Activated CD4-positive, CD25-positive, alpha-beta regulatory T cell (primary cell): ENCODE data around the gene FTL.

ENCODE experiments used
- DNase-seq, 4 experiments: peaks; one replicate each; lab custom pipeline; 2025; lab: John Stamatoyannopoulos, UW

The FTL gene

GRCh38 chr19:48945817-48946216, 19.3 kb upstream of the FTL start:
- DNase-seq, result no peak

- no peak for DNase-seq
These were observed 18.4 kb upstream of the FTL start for GRCh38 chr19:48946463-48947257.

- no peak for DNase-seq
These were observed 17.9 kb upstream of the FTL start for GRCh38 chr19:48947258-48947542.

- DNase-seq, result no peak
These were observed 14.9 kb upstream of the FTL start for GRCh38 chr19:48950159-48950558.

GRCh38 chr19:48950830-48951519, 14.1 kb upstream of the FTL start:
- DNase-seq, result no peak

- no peak for DNase-seq
These were observed 12.0 kb upstream of the FTL start for GRCh38 chr19:48953141-48953540.

GRCh38 chr19:48953990-48954594, 11.0 kb upstream of the FTL start:
- no peak for DNase-seq

GRCh38 chr19:48954595-48955307, 10.4 kb upstream of the FTL start, which contains the start of gene BAX:
BAX (plus strand) TSS chr19:48954875; CDS start chr19:48954929, 54 bp downstream.
- DNase-seq, result peak; percentile 69 to 89 (median 80)

GRCh38 chr19:48955308-48955958, 9.7 kb upstream of the FTL start:
- DNase-seq, result no peak

- no peak for DNase-seq
These were observed 7.1 kb upstream of the FTL start for GRCh38 chr19:48958006-48958405.

GRCh38 chr19:48959341-48960239, 5.5 kb upstream of the FTL start:
- DNase-seq, result no peak

GRCh38 chr19:48961051-48961649, 4.0 kb upstream of the FTL start:
- DNase-seq, result no peak

- DNase-seq, result no peak
These were observed 3.5 kb upstream of the FTL start for GRCh38 chr19:48961673-48962028.

- DNase-seq, result peak in 2 of 4 experiments; percentile 18 to 44
These were observed 2.9 kb upstream of the FTL start for GRCh38 chr19:48962029-48962848.

- DNase-seq, result no peak
These were observed 2.3 kb upstream of the FTL start for GRCh38 chr19:48962849-48963165.

- DNase-seq, result peak; percentile 17 to 59 (median 38)
These were observed 1.5 kb upstream of the FTL start for GRCh38 chr19:48963371-48964204.

GRCh38 chr19:48964205-48965039, 687 bp upstream of the FTL start:
- no peak for DNase-seq
